OCI-LY1 (cell line): ENCODE results near the gene SAMD13.

Experiments used
- EZH2 ChIP-seq: fragments of 200-600 bp; sonication (generic), shearing (Covaris generic); IDR thresholded peaks from 2 replicates; pipeline ENCODE4 v1.8.0; 2017; ENCODE audit warnings: borderline replicate concordance, mixed run types, mild to moderate bottlenecking, antibody characterized with exemption, low read length, moderate library complexity, mixed read lengths
- TF ChIP-seq, protein P1 (sequence below): fragments of 200-600 bp; sonication (generic), shearing (Covaris generic); IDR thresholded peaks from 2 replicates; pipeline ENCODE4 v1.5.1; 2017; ENCODE audit warnings: mild to moderate bottlenecking, antibody characterized with exemption, low read length, moderate library complexity, mixed read lengths

DNA sequence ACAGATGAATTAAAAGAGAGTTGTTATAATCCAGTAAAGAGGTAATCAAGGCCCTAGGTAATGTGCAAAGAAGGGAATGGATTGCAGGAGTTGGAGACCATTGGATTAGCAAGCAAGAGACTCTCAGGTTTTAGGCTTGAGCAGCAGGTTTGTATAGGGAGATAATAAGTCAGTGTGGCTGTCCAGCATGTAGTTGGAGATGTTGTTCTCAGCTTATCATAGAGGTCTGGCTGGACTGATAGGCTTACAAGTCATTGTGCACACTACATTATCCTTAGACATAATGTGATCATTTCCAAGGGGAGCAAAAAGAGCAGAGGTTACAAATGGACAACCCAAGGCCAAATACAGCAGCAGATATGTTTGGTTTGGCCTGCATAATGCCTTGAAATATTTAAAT is 45.9 kb upstream of the SAMD13 start:
- TF ChIP-seq, protein P1, sequence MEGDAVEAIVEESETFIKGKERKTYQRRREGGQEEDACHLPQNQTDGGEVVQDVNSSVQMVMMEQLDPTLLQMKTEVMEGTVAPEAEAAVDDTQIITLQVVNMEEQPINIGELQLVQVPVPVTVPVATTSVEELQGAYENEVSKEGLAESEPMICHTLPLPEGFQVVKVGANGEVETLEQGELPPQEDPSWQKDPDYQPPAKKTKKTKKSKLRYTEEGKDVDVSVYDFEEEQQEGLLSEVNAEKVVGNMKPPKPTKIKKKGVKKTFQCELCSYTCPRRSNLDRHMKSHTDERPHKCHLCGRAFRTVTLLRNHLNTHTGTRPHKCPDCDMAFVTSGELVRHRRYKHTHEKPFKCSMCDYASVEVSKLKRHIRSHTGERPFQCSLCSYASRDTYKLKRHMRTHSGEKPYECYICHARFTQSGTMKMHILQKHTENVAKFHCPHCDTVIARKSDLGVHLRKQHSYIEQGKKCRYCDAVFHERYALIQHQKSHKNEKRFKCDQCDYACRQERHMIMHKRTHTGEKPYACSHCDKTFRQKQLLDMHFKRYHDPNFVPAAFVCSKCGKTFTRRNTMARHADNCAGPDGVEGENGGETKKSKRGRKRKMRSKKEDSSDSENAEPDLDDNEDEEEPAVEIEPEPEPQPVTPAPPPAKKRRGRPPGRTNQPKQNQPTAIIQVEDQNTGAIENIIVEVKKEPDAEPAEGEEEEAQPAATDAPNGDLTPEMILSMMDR, result no peak
- TF ChIP-seq EZH2, result no peak
